ENCODE results near the gene SSTR3.

DNA sequence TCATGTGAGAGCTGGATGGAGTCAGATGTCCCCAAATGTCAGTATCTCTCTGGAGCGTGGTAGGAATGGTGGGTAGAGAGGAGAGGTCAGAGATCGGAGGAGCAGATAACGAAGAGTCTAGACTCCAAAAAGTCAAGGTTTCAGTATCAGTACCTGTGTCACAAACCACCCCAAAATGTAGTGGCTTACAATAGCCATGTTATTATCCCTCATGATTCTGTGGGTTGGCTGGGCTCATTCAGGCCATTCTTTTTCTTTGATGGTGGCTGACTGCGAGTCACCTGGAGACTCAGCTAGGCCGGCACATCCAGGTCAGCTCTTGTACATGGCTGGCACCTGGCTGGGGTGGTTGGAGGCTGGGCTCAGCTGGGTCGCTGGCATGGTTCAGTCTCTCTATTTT is 7.3 kb upstream of the SSTR3 start:
- TF ChIP-seq, protein P1, sequence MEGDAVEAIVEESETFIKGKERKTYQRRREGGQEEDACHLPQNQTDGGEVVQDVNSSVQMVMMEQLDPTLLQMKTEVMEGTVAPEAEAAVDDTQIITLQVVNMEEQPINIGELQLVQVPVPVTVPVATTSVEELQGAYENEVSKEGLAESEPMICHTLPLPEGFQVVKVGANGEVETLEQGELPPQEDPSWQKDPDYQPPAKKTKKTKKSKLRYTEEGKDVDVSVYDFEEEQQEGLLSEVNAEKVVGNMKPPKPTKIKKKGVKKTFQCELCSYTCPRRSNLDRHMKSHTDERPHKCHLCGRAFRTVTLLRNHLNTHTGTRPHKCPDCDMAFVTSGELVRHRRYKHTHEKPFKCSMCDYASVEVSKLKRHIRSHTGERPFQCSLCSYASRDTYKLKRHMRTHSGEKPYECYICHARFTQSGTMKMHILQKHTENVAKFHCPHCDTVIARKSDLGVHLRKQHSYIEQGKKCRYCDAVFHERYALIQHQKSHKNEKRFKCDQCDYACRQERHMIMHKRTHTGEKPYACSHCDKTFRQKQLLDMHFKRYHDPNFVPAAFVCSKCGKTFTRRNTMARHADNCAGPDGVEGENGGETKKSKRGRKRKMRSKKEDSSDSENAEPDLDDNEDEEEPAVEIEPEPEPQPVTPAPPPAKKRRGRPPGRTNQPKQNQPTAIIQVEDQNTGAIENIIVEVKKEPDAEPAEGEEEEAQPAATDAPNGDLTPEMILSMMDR (conservative IDR thresholded peaks at IDR 0.05): no peak
- TF ChIP-seq ZFX (IDR thresholded peaks at IDR 0.05): no peak
